GM18511 (cell line): ENCODE measurements around the gene MARCHF6.

Experiments used
- ATAC-seq: cut with Tn5 transposase; IDR thresholded peaks from one replicate; pipeline ENCODE4 v1.9.1; 2021; ENCODE audit warnings: mild to moderate bottlenecking, moderate library complexity; ENCODE audit not compliant: unreplicated experiment

Gene MARCHF6

GRCh38 chr5:10321882-10322281, 31.6 kb upstream of the MARCHF6 start:
- ATAC-seq: no peak

- ATAC-seq: no peak
Measured at GRCh38 chr5:10323588-10324488, 29.7 kb upstream of the MARCHF6 start.

DNA sequence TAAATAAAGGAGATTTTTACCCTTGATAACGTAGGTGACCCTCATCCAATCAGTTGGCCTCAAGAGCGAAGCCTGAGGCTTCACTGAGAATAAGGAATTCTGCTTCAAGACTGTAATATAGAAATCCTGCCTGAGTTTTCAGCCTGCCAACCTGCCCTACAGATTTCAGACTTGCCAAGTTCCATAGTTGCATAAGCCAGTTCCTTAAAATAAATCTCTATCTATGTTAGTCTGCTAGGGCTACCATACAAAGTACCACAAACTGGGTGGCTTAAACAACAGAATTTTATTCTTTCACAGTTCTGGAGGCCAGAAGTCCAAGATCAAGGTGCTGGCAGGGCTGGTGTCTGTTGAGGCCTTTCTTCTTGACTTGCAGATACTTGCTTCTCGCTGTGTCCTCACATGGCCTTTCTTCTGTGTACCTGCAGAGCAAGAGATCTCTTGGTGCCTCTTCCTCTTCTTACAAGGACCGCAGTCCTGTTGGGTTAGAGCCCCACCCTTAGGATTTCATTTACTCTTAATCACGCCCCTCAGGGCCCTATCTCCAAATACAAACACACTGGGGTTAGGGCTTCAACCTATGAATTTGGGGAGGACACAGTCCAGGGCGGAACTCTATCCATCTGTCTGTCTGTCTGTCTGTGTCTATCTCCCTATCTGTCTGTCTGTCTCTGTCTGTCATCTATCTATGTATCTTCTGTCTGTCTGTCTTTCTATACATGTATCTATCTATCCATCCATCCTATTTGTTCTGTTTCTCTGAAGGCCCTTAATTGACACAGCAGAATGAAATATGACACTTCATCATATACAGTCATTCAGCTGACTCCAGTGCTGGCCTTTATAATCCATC, 28.8 kb upstream of the MARCHF6 start:
- ATAC-seq: no peak

DNA sequence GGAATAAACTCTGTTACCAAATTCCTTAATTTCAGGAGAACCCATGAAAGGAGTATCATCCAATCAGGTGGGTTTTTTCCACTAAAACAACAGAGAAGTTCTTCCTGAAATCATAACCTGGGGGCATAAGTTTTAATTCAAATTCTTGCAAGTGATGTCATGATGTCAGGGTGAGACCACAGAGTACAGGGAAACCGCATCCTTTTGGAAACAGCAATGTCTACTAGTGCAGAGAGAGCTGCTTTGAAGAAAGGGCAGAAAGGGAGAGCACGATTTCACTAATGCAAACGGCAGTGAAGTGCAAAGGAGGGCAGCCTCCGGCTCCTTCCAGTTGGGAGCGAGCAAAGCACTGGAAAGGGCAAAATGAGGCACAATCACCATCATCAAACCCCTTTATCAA, 25.2 kb upstream of the MARCHF6 start:
- no peak for ATAC-seq

GRCh38 chr5:10329446-10329819, 24.1 kb upstream of the MARCHF6 start:
- ATAC-seq: no peak

DNA sequence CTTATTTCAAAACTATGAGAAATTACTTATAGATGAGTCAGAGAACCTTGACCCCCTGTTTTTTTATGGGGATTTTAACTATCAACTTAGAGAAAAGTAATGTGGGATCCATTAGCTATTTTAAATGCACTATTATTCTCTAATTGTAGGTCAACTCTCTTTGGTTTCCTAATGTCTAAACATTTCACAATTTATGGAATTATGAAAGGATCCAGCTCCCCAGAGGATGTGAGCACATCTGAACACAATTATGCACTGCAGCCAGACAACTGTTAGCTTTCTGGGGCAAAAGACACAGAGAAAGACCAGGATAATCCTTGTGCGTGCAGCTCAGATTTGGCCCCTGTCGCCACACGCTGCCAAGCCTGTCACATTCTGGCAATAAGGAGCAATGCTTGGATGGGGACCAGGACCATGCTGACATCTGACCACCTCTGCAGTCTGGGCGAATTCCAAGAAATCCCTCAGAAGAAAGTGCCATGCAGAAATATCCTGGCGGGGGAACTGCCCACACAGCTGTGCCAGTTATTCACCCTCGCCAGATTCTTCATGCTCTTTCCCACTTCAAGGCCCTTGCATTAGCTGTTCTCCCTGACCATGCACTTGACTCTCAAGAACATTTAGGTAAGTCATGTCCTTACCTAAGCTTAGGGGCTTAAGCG, 23.5 kb upstream of the MARCHF6 start:
- ATAC-seq: no peak

GRCh38 chr5:10330511-10331230, 22.8 kb upstream of the MARCHF6 start:
- no peak for ATAC-seq

GRCh38 chr5:10331341-10331796, 22.1 kb upstream of the MARCHF6 start:
- ATAC-seq: no peak

- no peak for ATAC-seq
Measured at GRCh38 chr5:10332301-10332700, 21.2 kb upstream of the MARCHF6 start.

DNA sequence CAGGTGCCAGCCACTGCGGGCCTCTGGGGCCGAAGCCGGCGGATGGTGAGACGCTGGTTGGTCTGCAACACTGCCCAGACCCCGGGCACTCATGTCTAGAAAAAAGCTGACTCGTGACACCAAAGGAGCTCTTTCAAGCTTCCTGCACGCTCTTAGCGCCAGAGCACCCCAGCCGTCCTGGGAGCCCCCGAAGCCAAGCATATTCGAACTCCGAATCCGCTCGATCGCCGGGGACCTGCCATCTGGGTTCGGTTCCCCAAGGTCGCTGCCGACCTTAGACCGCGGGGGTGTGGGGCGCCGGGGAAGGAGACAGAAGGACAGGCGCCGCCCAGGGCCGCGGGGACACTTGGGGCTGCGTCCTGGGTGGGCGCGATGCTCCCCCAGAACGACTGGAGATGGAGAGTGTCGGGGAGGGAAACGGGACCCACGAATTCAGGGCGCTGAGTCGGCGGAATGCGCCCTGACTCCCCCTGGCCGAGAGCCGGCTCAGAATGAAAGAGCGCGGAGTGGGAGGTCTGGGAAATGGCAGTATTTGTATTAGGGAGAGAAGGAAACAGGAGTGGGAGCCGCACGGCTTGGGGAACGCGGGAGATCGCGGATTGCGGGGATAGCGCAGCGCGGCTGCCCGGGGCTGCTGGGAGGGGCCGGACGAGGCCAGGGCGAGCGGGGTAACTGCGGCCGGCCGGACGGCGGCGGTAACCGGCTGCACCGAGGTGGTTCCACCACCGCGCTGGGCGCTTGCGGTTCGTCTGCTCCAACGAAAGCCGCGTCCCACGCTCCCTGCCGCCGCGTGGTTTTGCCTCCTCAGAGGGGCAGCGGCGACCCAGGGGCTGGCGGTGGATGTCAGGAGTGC, 20.1 kb upstream of the MARCHF6 start:
- peak; percentile 61 for ATAC-seq

GRCh38 chr5:10334831-10335230, 18.7 kb upstream of the MARCHF6 start:
- ATAC-seq: no peak

- ATAC-seq: no peak
Measured at GRCh38 chr5:10335711-10336470, 17.6 kb upstream of the MARCHF6 start.

DNA sequence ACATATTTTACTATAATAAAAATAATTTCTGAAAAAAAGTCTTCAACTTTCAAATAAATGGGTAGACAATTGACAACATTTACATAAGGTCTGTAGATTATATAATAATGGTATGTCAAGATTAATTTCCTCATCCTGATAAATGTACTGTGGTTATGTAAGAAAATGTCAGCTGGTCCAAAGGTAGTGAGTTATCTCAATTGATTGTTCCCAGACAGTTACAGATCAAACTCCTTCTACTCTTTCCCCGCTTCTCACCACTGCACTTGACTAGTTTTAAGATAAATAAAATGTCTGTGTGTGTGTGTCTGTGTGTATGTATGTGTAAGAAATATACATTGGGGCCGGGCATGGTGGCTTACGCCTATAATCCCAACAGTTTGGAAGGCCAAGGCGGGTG, 16.4 kb upstream of the MARCHF6 start:
- ATAC-seq: no peak

DNA sequence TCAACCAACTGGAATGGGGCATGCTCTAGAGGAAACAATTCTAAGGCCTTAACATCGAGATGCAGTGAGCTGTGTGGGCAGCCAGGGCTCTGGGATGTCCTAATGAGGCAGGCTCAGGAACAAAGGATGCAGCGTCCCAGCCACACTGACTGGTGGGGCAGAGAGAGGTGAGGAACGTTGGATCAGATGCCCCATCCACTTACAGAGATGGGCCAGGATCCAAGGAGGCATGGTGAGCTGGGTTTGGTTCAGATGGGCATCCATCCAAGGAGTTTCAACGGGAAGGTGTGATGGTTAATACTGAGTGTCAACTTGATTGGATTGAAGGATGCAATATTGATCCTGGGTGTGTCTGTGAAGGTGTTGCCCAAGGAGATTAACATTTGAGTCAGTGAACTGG, 15.5 kb upstream of the MARCHF6 start:
- no peak for ATAC-seq

- ATAC-seq: no peak
Measured at GRCh38 chr5:10338686-10339057, 14.8 kb upstream of the MARCHF6 start.

GRCh38 chr5:10339058-10339811, 14.3 kb upstream of the MARCHF6 start:
- ATAC-seq: no peak

DNA sequence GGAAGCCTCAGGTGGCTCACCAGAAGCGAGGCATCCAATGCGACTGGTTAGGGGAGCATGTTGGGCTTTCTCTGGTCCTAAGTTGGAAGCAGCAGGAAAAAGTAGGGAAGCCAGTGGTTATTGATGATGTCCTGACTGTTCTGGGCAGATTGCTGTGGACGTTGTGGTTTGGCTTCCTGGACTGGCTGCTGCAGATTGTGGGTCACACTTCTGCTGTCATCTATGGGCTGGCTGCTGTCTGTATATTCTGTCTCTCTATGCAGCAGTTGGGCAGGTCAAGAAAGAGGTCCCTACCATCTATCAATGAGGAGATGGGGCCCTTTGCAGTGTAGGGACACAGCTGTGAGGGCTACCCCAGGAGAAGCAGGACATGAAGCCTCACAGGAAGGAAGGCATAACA, 13.5 kb upstream of the MARCHF6 start:
- ATAC-seq: no peak

DNA sequence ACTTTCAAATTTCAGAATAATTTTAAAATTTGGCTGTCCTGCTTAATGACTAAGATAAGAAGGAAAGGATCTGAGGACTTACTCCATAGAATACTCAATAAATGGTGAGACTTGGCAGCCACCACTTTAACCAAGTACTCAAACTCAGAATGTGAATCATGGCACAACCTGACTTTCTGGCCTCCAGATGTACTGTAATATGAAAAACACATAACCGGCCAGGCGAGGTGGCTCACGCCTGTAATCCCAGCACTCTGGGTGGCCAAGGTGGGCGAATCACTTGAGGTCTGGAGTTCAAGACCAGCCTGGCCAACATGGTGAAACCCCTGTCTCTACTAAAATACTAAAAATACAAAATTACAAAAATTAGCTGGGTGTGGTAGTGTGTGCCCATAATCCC, 10.0 kb upstream of the MARCHF6 start:
- no peak for ATAC-seq
